ENCODE results near the gene ACVR1C. TPM values are rescaled to one million over a fixed set of nuclear protein-coding genes. Genes with fewer than 3 reads are reported as not detected.

Gene ACVR1C
- total and polyA plus RNA-seq, 4 experiments from 2014 or later: 1.6 to 6.9 (median 4.3) TPM

DNA sequence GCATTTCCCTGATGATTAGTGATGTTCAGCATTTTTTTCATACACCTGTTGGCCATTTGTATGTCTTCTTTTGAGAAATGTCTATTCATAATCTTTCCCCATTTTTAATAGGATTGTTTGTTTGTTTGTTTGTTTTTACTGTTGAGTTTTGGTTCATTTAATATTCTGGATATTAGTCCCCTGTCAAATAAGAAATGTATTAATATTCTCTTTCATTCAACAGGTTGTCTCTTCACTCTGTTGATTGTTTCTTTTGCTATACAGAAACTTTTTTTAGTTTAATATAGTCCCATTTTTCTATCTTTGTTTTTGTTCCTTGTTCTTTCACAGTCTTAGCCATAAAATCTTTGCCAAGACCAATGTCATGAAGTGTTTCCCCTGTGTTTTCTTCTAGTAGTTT, 22.1 kb downstream of the ACVR1C start:
- DNase-seq: no peak
- H3K9me3 Mint-ChIP-seq: peaks cover 2 to 18% (median 14%) of the 10 kb centered on the region in 8 donors

DNA sequence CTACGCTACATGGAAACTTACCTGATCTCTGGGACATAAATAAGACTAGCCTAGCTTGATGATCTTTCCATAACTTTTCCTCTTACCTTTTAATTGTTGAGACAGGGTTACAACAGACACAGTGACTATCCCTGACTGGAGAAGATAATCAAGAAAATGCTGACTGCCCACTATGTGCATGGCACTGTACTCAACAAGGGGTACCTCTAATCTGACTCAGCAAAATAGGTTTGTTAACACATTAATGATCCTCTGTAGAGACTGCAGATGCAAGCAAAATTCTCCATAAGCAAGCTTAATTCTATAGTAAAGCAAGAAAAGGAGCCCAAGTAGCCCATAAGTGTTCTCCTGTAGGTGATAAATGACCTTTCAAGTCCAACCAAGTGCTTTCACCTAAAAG, 25.5 kb downstream of the ACVR1C start:
- ChIA-PET POLR2A (ENCODE audit: partially characterized antibody) (no interaction called here), CTCF (ENCODE audit: partially characterized antibody) (interaction anchor here (0.9 to 10.4 kb wide), 5 partner anchors 13 to 300 kb away, joined by 3 to 142 read pairs (median 3); partner anchors contain the start of gene ACVR1C)
- Histone ChIP-seq H3K27me3 (ENCODE audit: insufficient read depth, low read length) (no peaks in the 10 kb centered on the region), H3K27ac (ENCODE audit: low read depth, low read length) (no peak overlapping the region), H3K36me3 (ENCODE audit: insufficient read depth, low read length) (no peaks in the 10 kb centered on the region), H3K9me3 (ENCODE audit: control insufficient read depth in 1 of 2, low read length in 2 of 2) (no peaks in the 10 kb centered on the region), H3K4me1 (ENCODE audit: insufficient read depth, low read length) (no peaks in the 10 kb centered on the region), H3K4me3 (ENCODE audit: low read length in 2 of 2) (no peak overlapping the region)
- no peak for DNase-seq
- Mint-ChIP-seq H3K4me3 (no peak overlapping the region), H3K27me3 (peaks cover 0 to 1% of the 10 kb centered on the region in 2 donors), H3K27ac (no peak overlapping the region), H3K4me1 (peaks cover 0 to 3% (median 0%) of the 10 kb centered on the region in 4 donors), H3K9me3 (peaks cover 0 to 2% (median 0%) of the 10 kb centered on the region in 8 donors), H3K36me3 (no peaks in the 10 kb centered on the region)
- intact Hi-C loops (cut with micrococcal nuclease): no loop called here

More for the DNA sequence above, 22.1 kb downstream of the ACVR1C start:
- Histone ChIP-seq H3K9me3 (ENCODE audit: control insufficient read depth in 1 of 2, low read length in 2 of 2) (no peaks in the 10 kb centered on the region), H3K4me1 (ENCODE audit: insufficient read depth, low read length) (no peaks in the 10 kb centered on the region), H3K27ac (ENCODE audit: low read depth, low read length) (no peak overlapping the region), H3K36me3 (ENCODE audit: insufficient read depth, low read length) (no peaks in the 10 kb centered on the region), H3K4me3 (ENCODE audit: low read length in 2 of 2) (no peak overlapping the region), H3K27me3 (ENCODE audit: insufficient read depth, low read length) (no peaks in the 10 kb centered on the region)
- H3K4me3 Mint-ChIP-seq: no peak overlapping the region
- peaks cover 3 to 9% of the 10 kb centered on the region in 2 donors for H3K36me3 Mint-ChIP-seq
- H3K27me3 Mint-ChIP-seq: peaks cover 0 to 2% of the 10 kb centered on the region in 2 donors
- ChIA-PET POLR2A (ENCODE audit: partially characterized antibody) (no interaction called here), CTCF (ENCODE audit: partially characterized antibody) (no interaction called here)
- intact Hi-C loops (cut with micrococcal nuclease): no loop called here
- H3K4me1 Mint-ChIP-seq: peaks cover 0 to 5% (median 3%) of the 10 kb centered on the region in 4 donors
- no peak overlapping the region for H3K27ac Mint-ChIP-seq

DNA sequence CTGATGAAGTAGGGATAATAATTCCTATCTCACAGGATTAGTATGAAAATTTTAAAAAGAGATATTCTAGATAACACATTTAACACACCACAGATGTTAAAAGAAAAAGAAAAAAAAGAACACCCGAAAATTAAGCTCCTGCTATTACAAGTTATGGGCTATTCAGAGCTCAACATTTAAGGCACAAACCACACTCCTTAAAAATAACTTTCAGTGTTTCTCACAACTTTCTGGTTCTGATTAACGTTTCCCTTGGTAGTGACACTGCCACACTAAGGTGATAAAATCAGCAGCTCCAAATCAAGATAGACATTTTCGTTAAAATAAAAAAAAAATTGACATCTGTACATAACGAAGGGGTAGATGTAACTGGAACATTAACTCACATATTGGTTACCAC, 26.9 kb downstream of the ACVR1C start:
- ChIA-PET CTCF (ENCODE audit: partially characterized antibody) (interaction anchor here (1.0 to 10.4 kb wide), 3 partner anchors 26 to 298 kb away, joined by 3 to 142 read pairs (median 10); no protein-coding TSS in a partner anchor), POLR2A (ENCODE audit: partially characterized antibody) (no interaction called here)
- Mint-ChIP-seq H3K36me3 (no peaks in the 10 kb centered on the region), H3K4me1 (peaks cover 0 to 6% (median 2%) of the 10 kb centered on the region in 4 donors), H3K27ac (no peak overlapping the region), H3K9me3 (no peaks in the 10 kb centered on the region), H3K27me3 (peaks cover 1 to 4% of the 10 kb centered on the region in 2 donors), H3K4me3 (no peak overlapping the region)
- intact Hi-C loops (cut with micrococcal nuclease): no loop called here
- no peak overlapping the region for H3K4me3 ChIP-seq (ENCODE audit: low read length in 2 of 2)
- no peaks in the 10 kb centered on the region for H3K4me1 ChIP-seq (ENCODE audit: insufficient read depth, low read length)
- no peak overlapping the region for H3K27ac ChIP-seq (ENCODE audit: low read depth, low read length)
- no peaks in the 10 kb centered on the region for H3K36me3 ChIP-seq (ENCODE audit: insufficient read depth, low read length)
- no peaks in the 10 kb centered on the region for H3K9me3 ChIP-seq (ENCODE audit: control insufficient read depth in 1 of 2, low read length in 2 of 2)
- H3K27me3 ChIP-seq (ENCODE audit: insufficient read depth, low read length): no peaks in the 10 kb centered on the region
- no peak for DNase-seq

DNA sequence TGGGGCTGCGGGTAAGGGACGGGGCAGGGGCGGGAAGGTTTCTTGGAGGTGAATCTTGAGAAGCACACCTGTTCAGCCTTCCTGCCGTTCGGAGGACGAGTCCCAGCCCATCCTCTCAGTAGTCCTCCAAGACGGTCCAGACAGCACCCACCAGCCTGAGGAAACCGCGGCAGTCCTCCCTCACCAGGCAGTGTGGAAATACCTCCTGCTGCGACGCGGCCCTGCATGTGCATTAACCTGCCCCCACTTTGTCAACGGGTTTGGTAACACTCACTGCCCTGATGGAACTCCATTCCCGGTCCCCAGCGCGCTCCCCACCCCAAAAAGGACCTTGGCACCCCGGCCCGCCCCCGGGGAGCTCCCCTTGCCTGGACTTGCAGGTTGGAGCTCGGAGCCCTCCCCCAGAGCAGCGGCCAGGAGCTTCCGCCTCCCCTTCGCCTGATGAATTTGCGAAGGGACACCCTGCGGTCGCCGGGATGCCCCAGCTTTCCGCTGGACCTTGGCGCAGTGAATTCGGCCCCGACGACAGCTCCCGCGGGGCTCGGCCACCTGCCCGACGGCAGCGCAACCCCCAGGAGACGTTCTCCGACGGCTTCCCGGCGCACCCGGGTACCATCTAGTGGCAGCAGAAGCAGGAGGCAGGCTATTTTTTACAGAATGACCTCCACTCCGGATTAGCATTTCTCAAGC, 31.5 kb downstream of the ACVR1C start:
- H3K27ac ChIP-seq (ENCODE audit: low read depth, low read length): no peak overlapping the region
- CTCF ChIA-PET (ENCODE audit: partially characterized antibody): interaction anchor here (0.9 to 10.4 kb wide), 19 partner anchors 15 to 427 kb away, joined by 3 to 142 read pairs (median 5); partner anchors contain the start of genes CYTIP and ERMN

DNA sequence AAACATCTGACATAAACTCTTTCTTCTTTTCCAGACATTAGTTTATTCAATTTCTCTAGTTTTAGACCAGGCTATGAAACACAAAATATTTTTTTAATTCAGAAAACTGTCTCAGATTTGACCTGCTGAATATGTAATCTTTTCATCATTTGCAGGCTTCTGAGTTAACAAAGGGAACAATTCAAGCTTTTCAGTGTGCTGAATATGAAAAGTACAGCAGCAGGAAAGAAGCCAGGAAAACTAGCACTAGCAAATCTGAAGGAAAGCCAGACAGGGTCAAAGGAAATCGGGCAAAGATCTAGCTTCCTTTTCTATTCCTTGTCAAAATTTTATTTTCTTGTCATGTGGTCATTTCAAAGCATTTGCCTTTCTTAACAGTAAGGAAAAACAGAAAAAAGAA, 35.3 kb downstream of the ACVR1C start:
- Histone ChIP-seq H3K9me3 (ENCODE audit: control insufficient read depth in 1 of 2, low read length in 2 of 2) (no peaks in the 10 kb centered on the region), H3K4me3 (ENCODE audit: low read length in 2 of 2) (no peak overlapping the region), H3K36me3 (ENCODE audit: insufficient read depth, low read length) (no peaks in the 10 kb centered on the region), H3K27me3 (ENCODE audit: insufficient read depth, low read length) (no peaks in the 10 kb centered on the region), H3K27ac (ENCODE audit: low read depth, low read length) (no peak overlapping the region), H3K4me1 (ENCODE audit: insufficient read depth, low read length) (no peaks in the 10 kb centered on the region)
- intact Hi-C loops (cut with micrococcal nuclease): loop anchor here (1.0 kb wide), 2 partner anchors 266 to 291 kb away; no protein-coding TSS in a partner anchor
- ChIA-PET POLR2A (ENCODE audit: partially characterized antibody) (no interaction called here), CTCF (ENCODE audit: partially characterized antibody) (interaction anchor here (1.1 to 10.4 kb wide), 3 partner anchors 96 to 290 kb away, joined by 3 to 142 read pairs (median 94); partner anchors contain the start of gene ERMN)
- no peaks in the 10 kb centered on the region for H3K9me3 Mint-ChIP-seq
- H3K4me1 Mint-ChIP-seq: peaks cover 4 to 10% (median 6%) of the 10 kb centered on the region in 4 donors
- no peak for DNase-seq
- H3K27ac Mint-ChIP-seq: no peak overlapping the region
- peaks cover 4 to 5% of the 10 kb centered on the region in 2 donors for H3K27me3 Mint-ChIP-seq
- no peaks in the 10 kb centered on the region for H3K36me3 Mint-ChIP-seq
- H3K4me3 Mint-ChIP-seq: no peak overlapping the region

More for the DNA sequence above, 31.5 kb downstream of the ACVR1C start:
- H3K9me3 ChIP-seq (ENCODE audit: control insufficient read depth in 1 of 2, low read length in 2 of 2): no peaks in the 10 kb centered on the region
- Mint-ChIP-seq H3K9me3 (no peaks in the 10 kb centered on the region), H3K4me1 (peaks cover 4 to 10% (median 6%) of the 10 kb centered on the region in 4 donors), H3K4me3 (peak overlapping the region; percentile 44 to 75 (median 56)), H3K27me3 (peaks cover 3 to 4% of the 10 kb centered on the region in 2 donors), H3K27ac (no peak overlapping the region), H3K36me3 (no peaks in the 10 kb centered on the region)
- no peak overlapping the region for H3K4me3 ChIP-seq (ENCODE audit: low read length in 2 of 2)
- no peaks in the 10 kb centered on the region for H3K27me3 ChIP-seq (ENCODE audit: insufficient read depth, low read length)
- DNase-seq: peak; percentile 35 to 50 (median 40)
- POLR2A ChIA-PET (ENCODE audit: partially characterized antibody): no interaction called here
- H3K36me3 ChIP-seq (ENCODE audit: insufficient read depth, low read length): no peaks in the 10 kb centered on the region
- intact Hi-C loops (cut with micrococcal nuclease): loop anchor here (1.0 kb wide), 3 partner anchors 105 to 295 kb away; no protein-coding TSS in a partner anchor
- H3K4me1 ChIP-seq (ENCODE audit: insufficient read depth, low read length): no peaks in the 10 kb centered on the region

DNA sequence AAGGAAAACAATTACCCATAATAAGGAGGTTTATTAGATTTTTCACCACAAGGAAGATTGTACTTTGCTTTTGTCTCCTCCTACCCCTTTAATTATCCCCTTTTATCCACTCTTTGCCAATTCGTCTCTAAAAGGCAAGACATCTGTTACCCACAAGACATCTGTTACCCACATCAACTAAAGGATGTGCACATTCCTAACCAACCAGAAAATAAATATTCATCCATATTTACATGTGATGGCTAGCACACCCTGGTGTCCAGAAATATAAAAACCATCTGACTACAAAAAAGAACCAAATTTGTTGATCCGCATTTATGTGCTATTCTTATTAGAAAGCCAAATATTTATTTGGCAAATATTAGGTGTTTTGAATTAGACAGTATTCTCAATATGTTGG, 35.7 kb downstream of the ACVR1C start:
- H3K9me3 ChIP-seq (ENCODE audit: control insufficient read depth in 1 of 2, low read length in 2 of 2): no peaks in the 10 kb centered on the region
- Mint-ChIP-seq H3K27me3 (peaks cover 4 to 5% of the 10 kb centered on the region in 2 donors), H3K4me3 (no peak overlapping the region), H3K9me3 (no peaks in the 10 kb centered on the region), H3K27ac (no peak overlapping the region), H3K4me1 (peaks cover 4 to 10% (median 6%) of the 10 kb centered on the region in 4 donors), H3K36me3 (no peaks in the 10 kb centered on the region)
- intact Hi-C loops (cut with micrococcal nuclease): loop anchor here (1.0 kb wide), 2 partner anchors 266 to 291 kb away; no protein-coding TSS in a partner anchor
- CTCF ChIA-PET (ENCODE audit: partially characterized antibody): interaction anchor here (1.1 to 10.4 kb wide), 3 partner anchors 96 to 289 kb away, joined by 3 to 142 read pairs (median 94); partner anchors contain the start of gene ERMN
- no peaks in the 10 kb centered on the region for H3K27me3 ChIP-seq (ENCODE audit: insufficient read depth, low read length)
- no peak overlapping the region for H3K4me3 ChIP-seq (ENCODE audit: low read length in 2 of 2)
- DNase-seq: peak in 1 of 5 donors; percentile 17
- H3K27ac ChIP-seq (ENCODE audit: low read depth, low read length): no peak overlapping the region
- H3K4me1 ChIP-seq (ENCODE audit: insufficient read depth, low read length): no peaks in the 10 kb centered on the region
- POLR2A ChIA-PET (ENCODE audit: partially characterized antibody): no interaction called here
- no peaks in the 10 kb centered on the region for H3K36me3 ChIP-seq (ENCODE audit: insufficient read depth, low read length)

DNA sequence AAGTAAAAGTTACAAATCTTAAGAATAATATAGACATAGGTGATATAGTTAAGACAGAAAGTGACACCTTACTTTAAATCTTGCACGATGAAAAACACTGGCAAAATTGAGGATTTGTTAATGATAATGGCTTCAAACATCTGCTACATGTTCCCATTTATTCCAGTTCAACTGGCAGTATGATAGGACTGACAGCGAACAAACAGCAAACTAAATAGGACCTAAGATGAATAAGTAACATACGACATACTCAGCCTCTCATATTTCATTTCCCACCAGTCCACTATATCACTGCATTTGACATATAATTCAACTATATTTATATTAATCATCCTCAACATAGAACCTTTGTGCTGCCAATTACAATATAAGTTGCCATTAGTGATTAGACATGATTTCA, 36.3 kb downstream of the ACVR1C start:
- ChIA-PET POLR2A (ENCODE audit: partially characterized antibody) (no interaction called here), CTCF (ENCODE audit: partially characterized antibody) (interaction anchor here (1.0 kb wide), 2 partner anchors 265 to 291 kb away, joined by 4 to 5 read pairs; no protein-coding TSS in a partner anchor)
- intact Hi-C loops (cut with micrococcal nuclease): no loop called here
- Histone ChIP-seq H3K4me3 (ENCODE audit: low read length in 2 of 2) (no peak overlapping the region), H3K36me3 (ENCODE audit: insufficient read depth, low read length) (no peaks in the 10 kb centered on the region), H3K9me3 (ENCODE audit: control insufficient read depth in 1 of 2, low read length in 2 of 2) (no peaks in the 10 kb centered on the region), H3K27ac (ENCODE audit: low read depth, low read length) (no peak overlapping the region), H3K4me1 (ENCODE audit: insufficient read depth, low read length) (no peaks in the 10 kb centered on the region), H3K27me3 (ENCODE audit: insufficient read depth, low read length) (no peaks in the 10 kb centered on the region)
- H3K4me3 Mint-ChIP-seq: no peak overlapping the region
- no peaks in the 10 kb centered on the region for H3K9me3 Mint-ChIP-seq
- peaks cover 0 to 5% of the 10 kb centered on the region in 2 donors for H3K27me3 Mint-ChIP-seq
- H3K36me3 Mint-ChIP-seq: no peaks in the 10 kb centered on the region
- no peak for DNase-seq
- peaks cover 4 to 7% (median 5%) of the 10 kb centered on the region in 4 donors for H3K4me1 Mint-ChIP-seq
- H3K27ac Mint-ChIP-seq: no peak overlapping the region
